Measurements from ENCODE around the gene JPH4.

The JPH4 gene

GRCh38 chr14:23561873-23562821, 16.4 kb downstream of the JPH4 start:
- DNase-seq = no peak

GRCh38 chr14:23561259-23561658, 17.3 kb downstream of the JPH4 start:
- DNase-seq = no peak

DNA sequence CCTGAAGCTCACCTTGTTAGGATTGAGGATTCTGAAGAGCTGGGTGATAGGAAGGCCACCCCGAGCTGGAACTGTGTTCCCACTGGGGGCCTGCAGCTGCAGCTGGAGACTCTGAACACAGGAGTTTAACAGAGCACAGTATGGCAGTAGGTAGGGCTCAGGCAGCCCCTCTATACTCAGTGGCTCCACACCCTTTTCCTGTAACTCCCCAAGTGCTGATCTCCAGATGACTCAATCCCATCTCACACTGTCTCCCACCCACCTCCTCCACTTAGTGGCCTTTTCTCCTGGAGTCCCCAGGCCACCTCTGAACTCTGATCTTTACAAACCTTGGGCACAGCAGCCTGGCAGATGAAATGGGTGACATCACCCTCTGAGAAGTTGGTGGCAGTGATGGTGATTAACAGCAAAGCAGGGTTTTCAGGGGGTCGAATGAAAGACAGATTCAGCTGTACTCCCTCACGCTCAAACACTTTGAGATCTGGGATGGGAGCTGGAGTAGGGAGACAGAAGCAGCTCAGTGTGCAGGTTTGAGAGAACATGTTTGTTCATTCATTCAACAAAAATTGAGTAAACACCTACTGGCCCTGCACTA, 18.6 kb downstream of the JPH4 start:
- DNase-seq = no peak

DNA sequence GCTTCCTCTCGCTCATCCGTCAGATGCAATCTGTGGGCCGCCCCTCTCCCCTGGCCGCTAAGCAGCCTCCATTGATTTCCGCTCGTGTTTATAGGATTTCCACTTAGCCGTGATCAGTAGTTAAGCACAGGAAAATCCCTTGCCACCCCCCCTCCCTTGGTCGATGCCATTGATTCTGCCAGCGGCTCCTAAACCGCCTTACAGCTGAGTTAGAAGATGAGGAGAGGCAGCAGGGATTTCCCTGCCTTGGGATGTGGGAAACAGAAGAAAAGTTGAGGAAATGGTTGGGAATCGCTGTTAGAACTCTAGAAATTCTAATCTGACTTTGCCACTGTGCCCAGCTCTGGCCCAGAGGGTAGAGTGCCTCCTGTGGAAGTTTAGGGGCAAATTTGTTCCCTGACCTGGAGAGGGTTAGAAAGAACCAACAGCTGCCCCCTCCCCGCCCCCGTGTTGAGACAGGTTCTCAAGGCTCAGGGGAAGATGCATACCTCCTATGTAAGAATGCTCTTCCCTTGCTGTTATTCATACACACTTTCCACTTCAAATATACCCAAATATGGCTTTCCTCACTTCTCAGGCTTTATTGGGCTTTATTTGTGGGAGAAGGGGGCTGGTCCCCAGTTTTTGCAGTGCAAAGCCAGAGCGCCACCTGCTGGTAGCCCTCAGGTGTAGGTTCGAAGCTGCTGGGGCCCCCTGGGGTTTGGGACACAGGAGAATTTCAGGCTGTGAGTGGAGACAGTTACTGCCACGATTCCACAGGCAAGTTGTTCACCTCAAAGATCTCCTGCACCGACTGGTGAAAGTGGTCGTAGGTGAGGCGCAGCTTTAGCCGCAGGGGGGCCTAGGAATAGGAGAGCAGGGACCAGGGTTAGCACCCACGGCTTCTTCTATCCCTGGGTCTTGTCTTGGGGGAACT, 19.3 kb downstream of the JPH4 start:
- no peak for DNase-seq

DNA sequence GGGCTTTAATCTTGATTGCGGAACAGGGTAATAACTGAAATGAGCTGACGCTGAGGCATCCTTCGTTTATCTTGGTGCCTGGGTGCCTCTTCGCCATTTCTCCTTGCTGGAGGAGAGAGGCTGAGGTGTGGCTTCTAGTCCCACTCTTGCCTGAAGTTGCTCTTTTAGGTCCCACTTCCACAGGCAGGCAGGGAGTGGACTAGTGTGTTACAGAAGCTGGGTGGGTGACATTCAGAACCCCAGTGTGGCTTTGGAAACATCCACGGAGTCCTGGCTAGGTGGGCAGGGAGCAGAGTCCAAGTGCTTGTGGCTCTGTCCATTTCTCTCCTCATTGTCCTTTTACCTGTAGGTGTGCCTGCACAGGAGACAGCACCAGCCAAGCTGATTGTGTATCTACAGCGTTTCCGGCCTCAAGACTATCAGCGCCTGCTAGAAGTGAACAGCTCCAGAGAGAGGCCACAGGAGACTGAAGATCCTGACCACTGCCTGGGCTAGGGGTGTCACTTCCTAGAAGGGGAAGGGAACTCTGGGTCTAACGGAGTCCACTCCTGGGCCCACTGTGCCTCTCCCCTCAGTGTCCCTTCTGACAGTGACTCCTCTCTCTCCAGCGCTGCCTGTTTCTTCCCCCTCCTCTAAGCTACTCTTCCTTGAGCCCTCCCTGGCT, 20.1 kb downstream of the JPH4 start:
- DNase-seq = no peak

- no peak for DNase-seq
Observed at GRCh38 chr14:23557946-23558345, 20.6 kb downstream of the JPH4 start.

DNA sequence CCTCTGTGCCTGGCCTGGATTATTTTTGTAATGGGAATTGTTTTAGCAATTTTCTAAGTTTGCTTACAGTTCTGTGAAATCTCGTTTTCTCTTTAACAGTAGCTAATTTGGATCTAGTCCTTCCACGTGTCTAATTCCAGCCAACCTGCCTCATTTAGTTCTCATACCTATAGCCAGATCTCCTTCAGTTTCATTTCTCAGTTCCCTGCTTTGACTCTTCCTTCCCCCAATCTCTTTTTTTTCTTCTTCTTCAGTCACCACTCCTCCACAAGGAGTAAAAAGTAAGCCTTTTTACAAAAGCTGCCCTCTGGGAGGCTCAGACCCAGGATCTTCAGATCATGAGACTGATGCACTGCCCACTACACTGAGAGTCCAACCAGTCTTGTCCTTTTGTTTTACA, 21.1 kb downstream of the JPH4 start:
- no peak for DNase-seq

GRCh38 chr14:23556700-23557440, 21.7 kb downstream of the JPH4 start:
- DNase-seq = no peak

DNA sequence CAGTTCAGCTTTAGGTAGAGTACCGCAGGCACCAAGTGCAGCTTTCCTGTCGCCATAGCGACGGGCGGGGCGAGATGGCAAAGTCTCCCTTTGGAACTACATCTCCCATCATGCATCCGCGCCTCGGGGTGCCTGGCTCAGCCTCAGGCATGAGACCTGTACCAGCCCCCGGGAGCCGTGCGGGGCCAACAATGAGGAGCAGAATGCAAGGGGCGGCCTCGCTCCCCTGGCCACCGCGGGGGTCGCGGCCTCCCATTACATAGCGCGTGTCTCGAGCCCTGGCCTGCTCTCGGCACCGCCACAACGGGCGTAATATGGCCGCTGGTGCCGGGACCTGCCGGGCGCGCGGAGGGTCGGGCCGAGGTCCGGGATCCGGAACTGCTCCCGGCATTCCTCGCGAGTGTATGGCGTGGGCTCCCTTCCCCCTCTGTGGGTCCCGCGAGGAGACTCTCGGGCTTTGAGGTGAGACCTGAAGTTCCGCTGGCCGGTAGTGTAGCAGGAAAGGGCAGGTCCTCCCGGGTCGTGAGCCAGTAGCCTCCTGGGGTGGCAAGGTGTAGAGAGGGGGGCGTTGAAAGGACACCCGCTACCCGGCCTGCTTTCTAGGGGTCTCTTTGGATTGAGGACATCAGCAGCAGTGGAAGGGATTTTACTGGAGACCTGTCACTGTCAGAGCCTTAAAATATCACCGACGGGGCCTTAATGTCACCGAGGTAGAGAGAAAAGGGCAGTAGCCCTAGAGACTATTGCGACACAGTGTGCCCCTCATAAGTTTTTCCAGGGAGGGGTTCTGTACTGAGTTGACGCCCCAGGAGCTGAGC, 22.5 kb downstream of the JPH4 start, which contains the start of gene THTPA:
THTPA (plus strand) TSS at position 390 of the 818 bp plus-strand sequence. CDS start 487 bp downstream, outside the sequence.
- peak; percentile 51 for DNase-seq

DNA sequence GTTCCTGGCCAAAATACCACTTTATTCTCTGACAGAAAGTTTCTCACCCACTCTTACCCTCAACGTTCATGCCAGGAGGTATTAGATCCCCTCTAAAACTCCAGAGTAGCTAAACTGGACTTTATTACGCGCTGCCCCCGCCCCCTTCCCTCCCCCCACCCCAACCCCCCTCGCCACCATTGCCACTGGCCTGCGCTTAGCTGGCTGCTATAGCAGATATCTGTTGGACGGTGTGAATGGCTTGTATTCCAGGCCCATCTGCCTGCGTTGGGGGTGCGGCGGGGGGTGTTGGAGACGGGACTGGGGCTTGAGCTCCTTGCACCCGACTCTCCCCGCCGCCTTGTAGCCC, 23.1 kb downstream of the JPH4 start:
- no peak for DNase-seq

- DNase-seq = no peak
Observed at GRCh38 chr14:23551266-23552028, 27.1 kb downstream of the JPH4 start, which contains the start of gene ZFHX2. TSS of gene ZFHX2 (minus strand) at chr14:23551765. CDS start at chr14:23535325, 16,440 bp downstream.

- DNase-seq = no peak
Observed at GRCh38 chr14:23550812-23551265, 27.8 kb downstream of the JPH4 start.

GRCh38 chr14:23550131-23550811, 28.3 kb downstream of the JPH4 start:
- no peak for DNase-seq

DNA sequence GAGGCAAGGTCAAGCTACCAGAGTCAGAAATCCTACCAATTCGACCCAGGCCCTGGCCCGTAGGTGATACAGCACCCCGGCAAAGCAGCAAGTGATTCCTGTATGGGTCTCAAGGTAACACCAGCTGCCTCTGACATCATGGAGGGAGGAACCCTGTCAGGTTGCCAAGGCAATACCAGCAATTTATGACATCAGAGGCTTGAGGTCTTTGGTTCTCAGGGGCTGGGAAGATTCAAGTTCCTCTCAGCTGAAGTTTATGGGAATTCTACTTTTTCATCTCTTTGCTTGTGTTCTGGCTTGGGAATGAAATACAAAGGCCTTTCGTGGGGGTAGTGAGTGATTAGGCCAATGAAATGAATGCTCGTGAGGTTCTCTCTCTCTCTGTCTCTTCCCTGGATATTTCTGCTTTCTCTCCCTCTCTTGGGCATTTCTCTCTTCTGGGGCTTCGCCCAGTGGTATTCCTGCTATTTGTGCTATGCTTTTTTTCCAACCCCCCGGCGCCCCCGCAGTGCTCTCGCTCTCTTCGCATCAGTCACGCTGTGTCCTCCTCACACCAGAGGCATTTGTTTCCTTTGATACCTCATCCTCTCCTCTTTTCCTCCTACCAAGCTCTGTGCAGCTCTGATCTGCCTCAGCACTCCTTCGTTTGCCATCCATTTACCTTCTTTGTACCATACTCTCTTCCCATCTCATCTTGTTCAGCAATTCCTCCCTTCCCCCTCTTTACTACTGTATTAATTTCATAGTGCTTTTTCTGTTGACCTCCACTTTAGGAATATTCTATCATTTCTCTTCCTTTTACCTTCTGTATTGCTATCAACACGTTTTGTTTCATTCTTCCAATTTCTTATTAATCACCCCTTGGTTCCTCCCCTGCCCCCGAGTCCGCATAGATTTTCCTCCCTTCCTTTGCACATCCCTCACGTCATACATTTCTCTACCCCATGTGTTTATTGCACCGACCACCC, 30.0 kb downstream of the JPH4 start:
- no peak for DNase-seq

- no peak for DNase-seq
Observed at GRCh38 chr14:23547924-23548323, 30.7 kb downstream of the JPH4 start.

DNA sequence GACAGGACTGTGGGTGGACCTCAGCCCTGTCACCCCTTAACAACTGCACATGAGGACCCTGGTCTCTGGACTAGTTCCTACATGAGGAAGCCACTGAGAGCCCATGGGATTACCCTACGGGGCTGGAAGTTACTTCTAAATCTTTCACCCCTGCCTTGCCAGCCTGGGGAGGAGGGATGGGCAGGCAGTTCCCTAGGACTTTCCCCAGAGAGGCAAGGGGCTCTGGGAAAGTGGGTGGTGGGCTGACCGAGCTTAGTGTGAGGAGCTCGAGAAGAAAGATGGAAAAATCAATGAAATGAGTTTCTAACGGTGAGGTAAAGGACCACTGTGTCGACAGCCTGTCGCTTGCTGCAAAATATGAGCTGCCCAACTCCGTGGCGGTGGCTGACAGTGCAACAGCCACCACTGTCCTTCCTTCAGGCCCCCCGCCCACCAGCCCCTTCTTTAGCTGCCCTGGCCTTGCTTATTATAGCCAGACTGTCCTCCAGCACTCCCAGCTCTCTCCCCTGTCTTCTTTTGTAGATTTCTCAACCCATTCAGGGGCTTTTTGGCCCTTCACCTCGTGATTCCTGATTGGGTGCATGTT, 32.0 kb downstream of the JPH4 start:
- DNase-seq = no peak

GRCh38 chr14:23545740-23546365, 32.7 kb downstream of the JPH4 start:
- no peak for DNase-seq
